Measurements from ENCODE around the gene DOCK1. TPM values are rescaled to one million over a fixed set of nuclear protein-coding genes. Genes with fewer than 3 reads are reported as not detected.

DOCK1 gene
- total RNA-seq, 1 experiment from 2014 or later, result 44.5 TPM

DNA sequence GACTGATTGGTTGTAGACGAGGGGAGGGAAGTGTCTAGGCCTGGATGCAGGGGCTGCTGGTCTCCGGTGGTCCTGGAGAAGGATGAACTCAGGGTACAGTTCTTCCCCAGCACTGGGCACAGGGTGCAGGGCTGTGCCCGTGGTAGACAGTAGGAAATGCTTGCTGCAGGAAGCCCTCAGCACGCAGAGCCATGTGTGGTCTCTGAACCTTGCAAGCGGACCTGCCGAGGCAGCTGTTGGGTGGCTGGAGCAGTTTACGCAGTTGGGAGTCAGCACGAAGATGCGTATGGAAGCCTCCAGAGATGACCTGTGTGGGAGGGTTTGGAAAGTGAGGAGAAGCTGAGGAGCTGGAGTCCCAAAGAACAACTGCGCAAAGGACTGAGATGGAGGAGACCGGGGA lies 39.0 kb downstream of the DOCK1 start:
- Histone ChIP-seq H3K27me3 (ENCODE audit: control insufficient read depth, insufficient read depth, low read length) (no peaks in the 10 kb centered on the region), H3K4me3 (ENCODE audit: insufficient read depth, low read depth, low read length) (no peak overlapping the region), H3K36me3 (replicated peaks; ENCODE audit: control insufficient read depth, insufficient read depth, low read length) (no peaks in the 10 kb centered on the region)
- DNase-seq, result no peak

GRCh38 chr10:126945351-126946030 lies 40.3 kb downstream of the DOCK1 start:
- no peak overlapping the region for H3K4me3 ChIP-seq (ENCODE audit: insufficient read depth, low read depth, low read length)
- no peaks in the 10 kb centered on the region for H3K36me3 ChIP-seq (replicated peaks; ENCODE audit: control insufficient read depth, insufficient read depth, low read length)
- DNase-seq, result no peak
- no peaks in the 10 kb centered on the region for H3K27me3 ChIP-seq (ENCODE audit: control insufficient read depth, insufficient read depth, low read length)

DNA sequence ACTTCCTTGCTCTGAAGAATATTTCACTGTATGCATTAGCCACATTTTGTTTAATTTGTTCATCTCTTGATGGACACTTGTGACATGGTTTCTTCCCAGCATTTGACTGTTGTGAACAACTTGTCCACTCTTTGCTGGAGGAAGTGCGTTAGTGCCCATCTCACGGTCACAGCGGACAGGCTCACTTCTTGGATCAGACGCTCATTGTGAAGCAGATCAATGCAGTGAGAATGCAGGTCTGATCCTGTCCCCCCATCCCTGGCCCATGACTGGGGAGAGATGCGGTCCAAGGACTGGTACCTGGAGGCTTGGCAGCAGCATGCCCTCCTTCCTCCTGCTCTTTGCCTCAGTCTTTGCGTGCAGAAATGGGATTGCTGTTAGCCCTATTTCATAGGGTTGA lies 41.5 kb downstream of the DOCK1 start:
- no peak for DNase-seq
- Histone ChIP-seq H3K4me3 (ENCODE audit: insufficient read depth, low read depth, low read length) (no peak overlapping the region), H3K27me3 (ENCODE audit: control insufficient read depth, insufficient read depth, low read length) (no peaks in the 10 kb centered on the region), H3K36me3 (replicated peaks; ENCODE audit: control insufficient read depth, insufficient read depth, low read length) (no peaks in the 10 kb centered on the region)

DNA sequence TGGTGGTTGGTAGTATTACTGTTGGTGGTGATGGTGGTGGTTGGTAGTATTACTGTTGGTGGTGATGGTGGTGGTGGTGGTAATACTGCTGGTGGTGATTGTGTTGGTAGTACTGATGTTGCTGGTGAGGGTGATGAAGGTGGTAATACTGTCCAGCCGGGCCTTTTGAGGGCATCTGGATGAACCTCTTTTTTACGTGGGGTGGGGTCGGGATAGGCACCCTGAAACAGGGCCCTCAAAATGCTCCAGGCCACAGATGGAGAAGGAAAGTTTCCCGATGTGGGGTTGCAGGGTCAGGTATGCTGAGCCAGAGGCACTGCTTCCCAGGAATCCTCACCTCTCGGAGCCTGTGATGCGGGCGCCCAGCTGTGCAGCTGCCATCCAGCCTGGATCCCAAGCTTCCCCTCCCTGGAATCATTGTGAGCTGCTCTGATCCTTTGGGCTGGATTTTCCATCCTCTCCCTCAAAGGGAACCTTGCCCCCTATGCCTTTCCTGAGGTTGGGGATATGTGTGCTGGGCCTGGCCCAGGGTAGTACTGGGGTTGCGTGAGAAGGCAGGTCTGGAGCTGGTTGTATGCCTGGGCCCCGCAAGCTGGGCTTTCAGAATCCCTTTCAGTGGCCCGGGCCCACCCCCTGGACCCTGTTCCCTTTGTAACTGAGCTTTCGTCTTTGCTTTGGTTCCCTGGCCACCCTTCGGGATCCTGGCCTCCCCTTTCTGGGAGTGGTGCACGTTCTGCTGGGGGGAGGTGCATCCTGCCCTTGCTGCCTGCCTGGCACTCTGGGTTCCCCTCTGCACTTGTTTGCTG lies 43.3 kb downstream of the DOCK1 start:
- Histone ChIP-seq H3K4me3 (ENCODE audit: insufficient read depth, low read depth, low read length) (no peak overlapping the region), H3K27me3 (ENCODE audit: control insufficient read depth, insufficient read depth, low read length) (no peaks in the 10 kb centered on the region), H3K36me3 (replicated peaks; ENCODE audit: control insufficient read depth, insufficient read depth, low read length) (no peaks in the 10 kb centered on the region)
- DNase-seq, result no peak

- Histone ChIP-seq H3K27me3 (ENCODE audit: control insufficient read depth, insufficient read depth, low read length) (no peaks in the 10 kb centered on the region), H3K4me3 (ENCODE audit: insufficient read depth, low read depth, low read length) (no peak overlapping the region), H3K36me3 (replicated peaks; ENCODE audit: control insufficient read depth, insufficient read depth, low read length) (no peaks in the 10 kb centered on the region)
- DNase-seq, result no peak
Measured at GRCh38 chr10:126949161-126949503, 43.9 kb downstream of the DOCK1 start.

GRCh38 chr10:126950401-126951105 lies 45.3 kb downstream of the DOCK1 start:
- no peak overlapping the region for H3K4me3 ChIP-seq (ENCODE audit: insufficient read depth, low read depth, low read length)
- H3K36me3 ChIP-seq (replicated peaks; ENCODE audit: control insufficient read depth, insufficient read depth, low read length), result no peaks in the 10 kb centered on the region
- H3K27me3 ChIP-seq (ENCODE audit: control insufficient read depth, insufficient read depth, low read length), result no peaks in the 10 kb centered on the region
- no peak for DNase-seq

DNA sequence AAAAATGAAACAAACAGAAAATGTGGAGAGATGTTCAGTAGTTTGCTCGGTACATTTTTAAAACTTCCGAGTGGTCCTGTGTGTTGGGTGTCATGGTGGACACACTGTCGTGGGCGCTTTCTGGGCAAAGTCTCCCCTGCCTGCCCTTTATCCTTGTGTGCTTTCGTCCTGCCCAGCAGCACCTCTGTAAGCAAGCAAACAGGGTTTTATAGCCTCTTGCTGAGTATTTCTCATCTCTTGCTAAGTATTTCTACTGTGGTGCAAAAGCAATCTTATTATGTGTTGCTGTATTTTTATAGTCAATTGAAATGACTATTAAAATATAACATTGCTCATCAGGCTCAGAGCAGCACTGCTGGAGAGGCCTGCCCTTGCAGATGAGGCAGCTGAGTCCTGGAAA lies 48.7 kb downstream of the DOCK1 start:
- H3K4me3 ChIP-seq (ENCODE audit: insufficient read depth, low read depth, low read length), result no peak overlapping the region
- no peaks in the 10 kb centered on the region for H3K27me3 ChIP-seq (ENCODE audit: control insufficient read depth, insufficient read depth, low read length)
- DNase-seq, result no peak
- no peaks in the 10 kb centered on the region for H3K36me3 ChIP-seq (replicated peaks; ENCODE audit: control insufficient read depth, insufficient read depth, low read length)

- DNase-seq, result no peak
- Histone ChIP-seq H3K4me3 (ENCODE audit: insufficient read depth, low read depth, low read length) (no peak overlapping the region), H3K36me3 (replicated peaks; ENCODE audit: control insufficient read depth, insufficient read depth, low read length) (no peaks in the 10 kb centered on the region), H3K27me3 (ENCODE audit: control insufficient read depth, insufficient read depth, low read length) (no peaks in the 10 kb centered on the region)
Measured at GRCh38 chr10:126955396-126955795, 50.2 kb downstream of the DOCK1 start.

DNA sequence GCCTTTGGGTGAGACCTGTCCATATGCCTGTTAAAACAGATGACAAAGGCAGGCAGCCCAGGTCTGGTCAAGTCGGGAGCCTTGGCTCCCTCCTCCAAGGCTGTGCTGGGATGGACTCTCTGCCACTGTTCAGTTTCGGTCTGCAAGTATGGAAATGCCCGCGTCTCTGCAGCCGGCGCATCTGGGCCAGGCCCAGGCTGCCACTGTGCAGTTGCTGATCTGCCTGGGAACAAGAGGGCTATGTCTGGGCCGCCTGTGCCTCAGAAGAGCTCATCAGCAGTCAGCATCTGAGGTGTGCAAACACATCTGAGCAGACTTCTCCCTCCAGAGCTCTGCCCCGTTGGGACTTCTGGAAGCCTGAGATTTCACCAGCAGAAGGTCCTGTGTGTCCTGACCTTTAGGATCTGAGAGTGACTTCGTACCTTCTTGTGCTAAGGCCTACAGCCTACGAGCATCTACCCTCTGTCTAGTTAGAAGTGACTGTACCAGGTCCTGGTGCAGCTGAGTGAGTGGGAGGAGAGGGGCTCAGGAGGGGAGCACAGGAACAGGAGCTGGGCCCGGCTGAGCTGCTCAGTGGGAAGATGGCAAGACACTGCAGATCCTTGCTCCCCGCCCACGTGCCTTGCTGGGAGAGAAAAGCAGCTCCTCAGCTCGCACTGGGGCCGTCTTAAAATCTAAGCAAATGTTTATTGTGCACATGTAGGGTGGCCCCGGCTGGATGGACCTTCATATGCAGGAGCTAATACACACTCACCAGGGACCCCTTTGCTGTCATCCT lies 50.9 kb downstream of the DOCK1 start:
- Histone ChIP-seq H3K4me3 (ENCODE audit: insufficient read depth, low read depth, low read length) (no peak overlapping the region), H3K36me3 (replicated peaks; ENCODE audit: control insufficient read depth, insufficient read depth, low read length) (no peaks in the 10 kb centered on the region), H3K27me3 (ENCODE audit: control insufficient read depth, insufficient read depth, low read length) (no peaks in the 10 kb centered on the region)
- no peak for DNase-seq

DNA sequence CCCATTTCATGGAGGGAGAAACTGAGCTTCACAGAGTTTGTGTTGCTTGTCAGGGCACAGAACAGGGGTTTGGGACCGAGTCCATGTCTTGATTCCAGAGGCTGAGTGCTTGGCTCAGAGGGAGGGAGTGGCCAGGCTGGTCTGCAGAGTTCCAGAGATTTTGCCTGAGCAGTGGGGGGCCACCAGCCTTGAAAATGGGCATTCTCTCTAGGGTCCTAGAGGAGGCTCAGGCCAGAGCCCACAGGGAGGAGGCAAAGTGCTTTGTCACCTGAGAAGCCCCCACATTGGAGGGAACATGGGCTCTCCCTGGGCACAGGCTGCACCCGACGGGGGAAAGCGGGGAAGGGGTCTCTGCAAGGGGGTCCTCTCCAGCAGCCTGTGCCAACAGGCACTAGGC lies 51.5 kb downstream of the DOCK1 start:
- no peak overlapping the region for H3K4me3 ChIP-seq (ENCODE audit: insufficient read depth, low read depth, low read length)
- no peak for DNase-seq
- no peaks in the 10 kb centered on the region for H3K36me3 ChIP-seq (replicated peaks; ENCODE audit: control insufficient read depth, insufficient read depth, low read length)
- H3K27me3 ChIP-seq (ENCODE audit: control insufficient read depth, insufficient read depth, low read length), result no peaks in the 10 kb centered on the region

GRCh38 chr10:126957111-126957510 lies 51.9 kb downstream of the DOCK1 start:
- no peak for DNase-seq

GRCh38 chr10:126959431-126959830 lies 54.2 kb downstream of the DOCK1 start:
- no peaks in the 10 kb centered on the region for H3K36me3 ChIP-seq (replicated peaks; ENCODE audit: control insufficient read depth, insufficient read depth, low read length)
- no peaks in the 10 kb centered on the region for H3K27me3 ChIP-seq (ENCODE audit: control insufficient read depth, insufficient read depth, low read length)
- DNase-seq, result no peak
- no peak overlapping the region for H3K4me3 ChIP-seq (ENCODE audit: insufficient read depth, low read depth, low read length)

More at GRCh38 chr10:126957111-126957510, 51.9 kb downstream of the DOCK1 start:
- no peak overlapping the region for H3K4me3 ChIP-seq (ENCODE audit: insufficient read depth, low read depth, low read length)
- H3K36me3 ChIP-seq (replicated peaks; ENCODE audit: control insufficient read depth, insufficient read depth, low read length), result no peaks in the 10 kb centered on the region
- H3K27me3 ChIP-seq (ENCODE audit: control insufficient read depth, insufficient read depth, low read length), result no peaks in the 10 kb centered on the region

DNA sequence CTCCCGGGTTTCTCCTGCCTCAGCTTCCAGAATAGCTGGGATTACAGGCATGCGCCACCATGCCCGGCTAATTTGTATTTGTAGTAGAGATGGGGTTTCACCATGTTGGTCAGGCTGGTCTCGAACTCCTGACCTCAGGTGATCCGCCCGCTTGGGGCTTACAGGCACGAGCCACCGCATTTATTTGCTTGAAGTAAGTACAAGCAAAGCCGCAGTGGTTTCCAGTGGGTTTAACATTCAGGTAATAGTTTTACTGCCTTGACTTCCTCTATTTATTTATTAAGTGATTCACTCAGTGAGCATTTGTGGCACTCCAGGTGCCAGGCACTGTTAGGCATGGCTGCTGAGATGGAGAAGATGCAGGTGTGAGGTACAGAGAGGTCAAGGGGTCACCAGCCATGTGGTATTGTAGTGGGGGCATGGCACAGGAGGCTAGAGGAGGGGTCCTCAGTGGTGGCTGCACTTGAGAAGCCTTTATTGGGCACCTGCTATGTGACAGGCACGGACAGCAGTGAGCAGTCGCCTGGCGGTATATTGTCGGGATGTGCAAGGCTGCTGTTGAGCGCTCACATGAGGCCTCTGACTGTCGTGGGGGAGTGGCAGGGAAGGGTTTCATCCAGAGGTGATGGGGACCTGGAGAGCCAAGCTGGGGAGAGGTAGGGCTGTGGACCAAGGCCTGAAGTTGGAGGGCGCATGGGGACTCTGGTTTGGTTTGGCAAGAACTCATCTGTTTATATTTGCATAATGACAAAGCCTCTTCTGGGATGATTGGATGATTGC lies 54.9 kb downstream of the DOCK1 start:
- no peak for DNase-seq
- H3K4me3 ChIP-seq (ENCODE audit: insufficient read depth, low read depth, low read length), result no peak overlapping the region
- no peaks in the 10 kb centered on the region for H3K27me3 ChIP-seq (ENCODE audit: control insufficient read depth, insufficient read depth, low read length)
- H3K36me3 ChIP-seq (replicated peaks; ENCODE audit: control insufficient read depth, insufficient read depth, low read length), result no peaks in the 10 kb centered on the region

- DNase-seq, result no peak
- Histone ChIP-seq H3K4me3 (ENCODE audit: insufficient read depth, low read depth, low read length) (no peak overlapping the region), H3K27me3 (ENCODE audit: control insufficient read depth, insufficient read depth, low read length) (no peaks in the 10 kb centered on the region), H3K36me3 (replicated peaks; ENCODE audit: control insufficient read depth, insufficient read depth, low read length) (no peaks in the 10 kb centered on the region)
Measured at GRCh38 chr10:126963354-126963753, 58.1 kb downstream of the DOCK1 start.

All from H7 (cell line).